Stimulated activated CD8-positive, alpha-beta memory T cell treated with anti-CD3 and anti-CD28 coated beads, Interleukin-2, amount 100 ng/mL, for 48 hours (primary cell): ENCODE data around the gene OR6S1.
"Not testable (repeated sequence)": the region's sequence is repeated elsewhere in the genome, so short reads cannot be mapped to it uniquely, and the experiment has no call there.

Source experiments
- DNase-seq, 2 donors: peaks; one replicate each; pipeline ENCODE4 v3.0.0-alpha.2; 2020; ENCODE audit warnings: low read depth in 2 of 2

The OR6S1 gene

GRCh38 chr14:20631023-20631879 is 10.2 kb downstream of the OR6S1 start:
- DNase-seq, result no peak

GRCh38 chr14:20630340-20631022 is 11.0 kb downstream of the OR6S1 start:
- no peak for DNase-seq

- DNase-seq, result no peak
Observed at GRCh38 chr14:20628063-20628854, 13.2 kb downstream of the OR6S1 start.

GRCh38 chr14:20627346-20628027 is 14.0 kb downstream of the OR6S1 start:
- DNase-seq, result no peak

GRCh38 chr14:20626274-20626673 is 15.2 kb downstream of the OR6S1 start:
- no peak for DNase-seq

GRCh38 chr14:20624495-20625070 is 16.9 kb downstream of the OR6S1 start:
- DNase-seq, result no peak

GRCh38 chr14:20623798-20624197 is 17.7 kb downstream of the OR6S1 start:
- DNase-seq, result no peak

- DNase-seq, result no peak
Observed at GRCh38 chr14:20622816-20623291, 18.6 kb downstream of the OR6S1 start.

GRCh38 chr14:20620798-20621478 is 20.6 kb downstream of the OR6S1 start:
- no peak for DNase-seq

GRCh38 chr14:20619688-20620087 is 21.8 kb downstream of the OR6S1 start:
- not testable (repeated sequence) for DNase-seq

GRCh38 chr14:20618271-20618749 is 23.2 kb downstream of the OR6S1 start:
- DNase-seq, result no peak

GRCh38 chr14:20617138-20618003 is 24.1 kb downstream of the OR6S1 start:
- no peak for DNase-seq

- DNase-seq, result no peak
Observed at GRCh38 chr14:20615996-20616395, 25.5 kb downstream of the OR6S1 start.

GRCh38 chr14:20614038-20614840 is 27.3 kb downstream of the OR6S1 start:
- DNase-seq, result no peak

GRCh38 chr14:20613094-20614037 is 28.1 kb downstream of the OR6S1 start:
- DNase-seq, result peak; percentile 75 to 81

GRCh38 chr14:20612403-20612802 is 29.1 kb downstream of the OR6S1 start:
- DNase-seq, result no peak

GRCh38 chr14:20611277-20611676 is 30.2 kb downstream of the OR6S1 start:
- no peak for DNase-seq
